CD14-positive monocyte (primary cell): ENCODE measurements around the gene IPP. TPM values are rescaled to one million over a fixed set of nuclear protein-coding genes. Genes with fewer than 3 reads are reported as not detected.
A peak's percentile ranks its signal among the peaks of the same experiment; 100 is the strongest.

ENCODE experiments used
- DNase-seq, 3 donors: peaks; one replicate each; pipeline ENCODE4 v3.0.0-alpha.2; 2011 to 2022
- H2AFZ ChIP-seq: 2 replicates; pipeline ENCODE4 v1.6.0; 2012; ENCODE audit warnings: mild to moderate bottlenecking, low read depth, low read length, inconsistent platforms; ENCODE audit not compliant: insufficient read depth, poor library complexity, severe bottlenecking
- H3K27ac ChIP-seq, 2 donors: 1 replicate in 1 of 2; 2 replicates in 1 of 2; pipeline ENCODE4 v1.5.1; 2012 to 2013; ENCODE audit warnings: low read length in 2 of 2, control low read depth in 1 of 2, inconsistent platforms in 1 of 2, low read depth in 1 of 2, mild to moderate bottlenecking in 1 of 2
- H3K27me3 ChIP-seq, 2 donors: one replicate each; pipeline versions ENCODE4 v1.6.0 to v1.6.1; 2011 to 2013; ENCODE audit warnings: low read length in 2 of 2; ENCODE audit not compliant: control insufficient read depth in 2 of 2, insufficient read depth in 2 of 2
- H3K36me3 ChIP-seq, 2 donors: replicated peaks in 1 of 2; 1 replicate in 1 of 2; 2 replicates in 1 of 2; pipeline versions ENCODE4 v1.5.1 to v1.6.1; 2012 to 2013; ENCODE audit warnings: low read length in 2 of 2, control low read depth in 1 of 2, inconsistent platforms in 1 of 2, mild to moderate bottlenecking in 1 of 2; ENCODE audit not compliant: insufficient read depth in 2 of 2, control insufficient read depth in 1 of 2
- H3K4me1 ChIP-seq, 2 donors: 1 replicate in 1 of 2; 2 replicates in 1 of 2; pipeline versions ENCODE4 v1.5.1 to v1.6.1; 2012 to 2013; ENCODE audit warnings: low read length in 2 of 2, control low read depth in 1 of 2, inconsistent platforms in 1 of 2, mild to moderate bottlenecking in 1 of 2, moderate library complexity in 1 of 2; ENCODE audit not compliant: insufficient read depth in 2 of 2, control insufficient read depth in 1 of 2
- H3K4me2 ChIP-seq: replicated peaks from 2 replicates; pipeline ENCODE3; 2012; ENCODE audit warnings: low read length, moderate library complexity, mild to moderate bottlenecking; ENCODE audit not compliant: poor library complexity, severe bottlenecking; ENCODE audit errors: extremely low read depth
- H3K4me3 ChIP-seq, 3 experiments: fragments of 200-600 bp in 1 of 3; sonication (generic) in 1 of 3; replicated peaks in 1 of 3; 1 replicate in 2 of 3; 2 replicates in 1 of 3; pipeline ENCODE4 v1.5.1; 2011 to 2013; ENCODE audit warnings: low read length in 3 of 3, mild to moderate bottlenecking in 3 of 3, control low read depth in 2 of 3, low read depth in 2 of 3, inconsistent platforms in 1 of 3, moderate library complexity in 1 of 3
- H3K79me2 ChIP-seq: 2 replicates; pipeline ENCODE4 v1.6.0; 2012; ENCODE audit warnings: mild to moderate bottlenecking, control low read depth, inconsistent platforms, low read length, moderate library complexity; ENCODE audit not compliant: insufficient read depth
- H3K9ac ChIP-seq: 2 replicates; pipeline ENCODE4 v1.6.0; 2017; ENCODE audit warnings: low read length, mild to moderate bottlenecking; ENCODE audit not compliant: insufficient read depth, poor library complexity, severe bottlenecking
- H3K9me3 ChIP-seq, 2 donors: replicated peaks in 1 of 2; 1 replicate in 1 of 2; 2 replicates in 1 of 2; pipeline versions ENCODE4 v1.5.1 to v1.6.1; 2012 to 2013; ENCODE audit warnings: low read length in 2 of 2, control low read depth in 1 of 2; ENCODE audit not compliant: control insufficient read depth in 1 of 2, insufficient read depth in 1 of 2
- H4K20me1 ChIP-seq: 2 replicates; pipeline ENCODE4 v1.6.0; 2012; ENCODE audit warnings: mild to moderate bottlenecking, low read length, control low read depth, moderate library complexity; ENCODE audit not compliant: insufficient read depth
- H3K27ac Mint-ChIP-seq, 7 donors: one replicate each; pipeline ENCODE4 v1.8.0; 2020; ENCODE audit warnings: mild to moderate bottlenecking in 7 of 7, mixed read lengths in 7 of 7, moderate library complexity in 6 of 7, inconsistent platforms in 2 of 7
- H3K27me3 Mint-ChIP-seq, 3 donors: one replicate each; pipeline ENCODE4 v1.8.0; 2021 to 2022; ENCODE audit warnings: low read depth in 3 of 3, mild to moderate bottlenecking in 3 of 3, mixed read lengths in 3 of 3, moderate library complexity in 3 of 3, inconsistent platforms in 1 of 3
- H3K36me3 Mint-ChIP-seq, 2 donors: one replicate each; pipeline ENCODE4 v1.8.0; 2020; ENCODE audit warnings: mixed read lengths in 2 of 2, inconsistent platforms in 1 of 2, mild to moderate bottlenecking in 1 of 2
- H3K4me1 Mint-ChIP-seq: one replicate; pipeline ENCODE4 v1.8.0; 2020; ENCODE audit warnings: mild to moderate bottlenecking, mixed read lengths
- H3K4me3 Mint-ChIP-seq, 2 donors: one replicate each; pipeline ENCODE4 v1.8.0; 2020; ENCODE audit warnings: mild to moderate bottlenecking in 2 of 2, mixed read lengths in 2 of 2, moderate library complexity in 1 of 2
- H3K9me3 Mint-ChIP-seq, 7 donors: one replicate each; pipeline ENCODE4 v1.8.0; 2020 to 2022; ENCODE audit warnings: mixed read lengths in 7 of 7, mild to moderate bottlenecking in 6 of 7, moderate library complexity in 6 of 7, inconsistent platforms in 2 of 7
- CTCF ChIP-seq: fragments of 200-600 bp; IDR thresholded peaks from one replicate; pipeline ENCODE4 v1.8.0; 2022; ENCODE audit warnings: antibody characterized with exemption, mild to moderate bottlenecking
- WGBS: methylation state at CpG from one replicate; pipeline ENCODE4 v1.1.5; 2013; ENCODE audit warnings: missing lambda C conversion rate; ENCODE audit not compliant: insufficient coverage; 5-methylcytosine and 5-hydroxymethylcytosine counted together
- intact Hi-C, 2 donors: fragments of 100-400 bp; cut with micrococcal nuclease; formaldehyde crosslinking; loops; one replicate each; pipeline versions ENCODE4 v1.15.0 to v1.15.1; 2023
- polyA plus RNA-seq, 3 donors: library from polyadenylated mRNA; depleted of rRNA in 1 of 3; unstranded in 2 of 3; stranded (reverse) in 1 of 3; fragments of 300-500 nt in 2 of 3; fragments of >200 nt in 1 of 3; fragmentation: Illumina TruSeq in 2 of 3; gene quantifications; 1 replicate in 2 of 3; 2 replicates in 1 of 3; pipeline ENCODE4 v1.2.3, GENCODE V29; 2012 to 2021

Gene IPP
- polyA plus RNA-seq, 3 donors = 0.35 to 1.4 (median 1.4) TPM

DNA sequence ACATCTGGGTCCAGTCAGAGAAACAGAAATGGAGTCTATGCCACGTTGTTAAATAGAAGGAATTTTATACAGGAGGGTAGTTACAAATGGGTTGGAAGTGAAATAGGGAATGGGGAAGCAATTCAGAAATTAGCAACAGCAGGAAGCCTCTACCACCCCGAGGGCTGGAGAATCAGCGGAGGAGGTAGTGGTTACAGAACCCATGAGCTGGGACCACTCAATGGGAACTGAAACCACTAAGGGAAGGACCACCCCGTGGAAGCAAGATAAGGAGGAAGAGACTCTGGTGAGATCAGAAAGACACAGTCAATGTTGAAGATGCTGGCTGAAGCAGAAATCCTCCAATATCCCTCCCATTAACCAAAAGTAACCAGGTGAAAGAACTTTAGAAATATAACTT, 37.5 kb upstream of the IPP start:
- no peaks in the 10 kb centered on the region for H3K27me3 ChIP-seq
- H3K9me3 ChIP-seq = no peaks in the 10 kb centered on the region
- DNase-seq = peak; percentile 14 to 28 (median 20)
- H4K20me1 ChIP-seq = no peaks in the 10 kb centered on the region
- no peaks in the 10 kb centered on the region for H3K79me2 ChIP-seq
- no peak for TF ChIP-seq CTCF
- Mint-ChIP-seq H3K36me3 (no peaks in the 10 kb centered on the region), H3K4me1 (peaks cover 32% of the 10 kb centered on the region), H3K27me3 (peaks cover 3 to 6% (median 3%) of the 10 kb centered on the region in 3 donors), H3K9me3 (peaks cover 0 to 14% (median 6%) of the 10 kb centered on the region in 7 donors), H3K4me3 (peak overlapping the region in 1 of 2 donors; percentile 58), H3K27ac (peak overlapping the region in 4 of 7 donors; percentile 3 to 71 (median 28))
- H3K9ac ChIP-seq = no peak overlapping the region
- intact Hi-C loops = no loop called here
- no peak overlapping the region for H3K4me3 ChIP-seq
- H3K36me3 ChIP-seq = no peaks in the 10 kb centered on the region
- no peak overlapping the region for H3K27ac ChIP-seq
- peaks cover 17 to 24% of the 10 kb centered on the region in 2 donors for H3K4me1 ChIP-seq
- H3K4me2 ChIP-seq = no peak overlapping the region
- 0% methylated on average over 1 of the region's 4 CpGs for WGBS
- no peak overlapping the region for H2AFZ ChIP-seq

GRCh38 chr1:45785583-45785982, 35.1 kb upstream of the IPP start:
- no CpG with 5 or more reads among the region's 4 CpGs for WGBS
- H3K4me1 Mint-ChIP-seq = peaks cover 30% of the 10 kb centered on the region

More at GRCh38 chr1:45785583-45785982, 35.1 kb upstream of the IPP start:
- no peaks in the 10 kb centered on the region for H3K79me2 ChIP-seq
- no peak overlapping the region for H3K27ac ChIP-seq
- no peak overlapping the region for H3K4me3 ChIP-seq
- H3K36me3 ChIP-seq = no peaks in the 10 kb centered on the region
- peaks cover 0 to 12% (median 6%) of the 10 kb centered on the region in 7 donors for H3K9me3 Mint-ChIP-seq
- no peaks in the 10 kb centered on the region for H3K9me3 ChIP-seq
- peak overlapping the region in 2 of 7 donors; percentile 1 to 57 for H3K27ac Mint-ChIP-seq
- intact Hi-C loops = no loop called here
- peak overlapping the region; percentile 46 for H2AFZ ChIP-seq
- DNase-seq = no peak
- no peaks in the 10 kb centered on the region for H4K20me1 ChIP-seq
- peaks cover 17 to 24% of the 10 kb centered on the region in 2 donors for H3K4me1 ChIP-seq
- peaks cover 4 to 10% (median 4%) of the 10 kb centered on the region in 3 donors for H3K27me3 Mint-ChIP-seq
- peaks cover 0 to 2% of the 10 kb centered on the region in 2 donors for H3K27me3 ChIP-seq
- no peaks in the 10 kb centered on the region for H3K36me3 Mint-ChIP-seq
- H3K4me3 Mint-ChIP-seq = peak overlapping the region in 1 of 2 donors; percentile 14
- H3K9ac ChIP-seq = no peak overlapping the region
- H3K4me2 ChIP-seq = peak overlapping the region; percentile 34
- no peak for TF ChIP-seq CTCF
